HG02763 (cell line): ENCODE measurements around the gene BCL11A.
A peak's percentile ranks its signal among the peaks of the same experiment; 100 is the strongest.

Experiments
- ATAC-seq: cut with Tn5 transposase; IDR thresholded peaks from one replicate; pipeline ENCODE4 v1.9.1; 2021; ENCODE audit warnings: mild to moderate bottlenecking, moderate library complexity; ENCODE audit not compliant: unreplicated experiment

Gene BCL11A

DNA sequence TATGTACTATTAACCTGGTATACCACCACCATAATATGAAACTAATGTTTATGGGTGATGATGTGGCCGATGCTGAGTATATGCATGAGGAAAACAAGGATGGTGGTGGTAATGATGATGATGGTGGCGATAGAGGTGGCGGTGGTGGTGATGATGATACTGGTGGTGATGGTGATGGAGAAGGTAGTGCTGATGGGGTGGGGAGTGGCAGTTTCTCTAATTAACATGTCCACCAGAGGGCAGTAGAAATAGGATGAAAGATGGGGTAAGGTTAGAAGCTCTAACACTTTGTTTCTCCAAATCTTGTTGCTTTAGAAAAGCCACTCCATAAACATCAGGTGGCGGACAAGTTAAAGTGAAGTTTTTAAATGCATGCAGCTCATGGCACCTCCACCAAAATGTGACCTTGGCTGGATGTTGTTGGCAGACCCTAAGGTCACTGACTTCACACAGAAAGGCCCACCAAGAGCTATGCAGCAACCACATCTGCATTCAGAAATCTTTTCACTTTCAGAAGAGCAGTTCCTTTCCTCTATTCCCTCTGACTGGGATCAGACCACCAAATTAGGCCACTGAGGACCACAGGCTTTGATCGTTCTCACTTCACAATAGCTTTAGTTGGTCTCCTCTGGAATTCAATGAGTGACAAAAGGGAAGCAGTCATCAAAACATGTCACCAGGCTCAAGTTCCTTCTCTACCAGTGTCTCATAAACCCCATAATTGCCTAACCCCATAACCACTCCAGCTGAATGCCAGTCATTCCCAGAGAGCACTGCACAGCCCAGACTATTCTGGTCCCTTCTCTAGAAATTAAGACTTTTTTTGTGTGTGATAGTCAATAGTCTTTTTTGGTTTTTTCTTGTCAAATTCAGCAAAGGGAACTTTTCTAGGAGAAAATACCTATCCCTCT lies 7.5 kb upstream of the BCL11A start:
- no peak for ATAC-seq

DNA sequence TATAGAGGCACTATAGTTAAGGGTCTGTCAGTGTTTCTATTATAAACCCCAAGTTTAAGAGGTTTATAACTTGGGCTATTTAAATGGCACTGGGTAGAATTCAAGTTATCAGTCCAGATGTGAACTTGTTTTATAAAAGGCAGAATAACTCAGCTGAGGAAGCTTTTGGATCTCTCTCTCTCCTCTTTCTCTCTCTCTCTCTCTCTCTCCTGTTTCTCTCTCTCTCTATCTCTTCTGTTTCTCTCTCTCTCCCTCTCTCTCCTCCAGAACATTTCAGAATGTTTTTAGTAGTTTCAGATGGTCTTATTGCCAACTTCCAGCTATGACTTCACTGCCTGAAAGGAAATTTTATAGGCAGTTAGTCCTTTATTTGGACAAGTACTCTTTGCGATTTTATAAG lies 6.4 kb upstream of the BCL11A start:
- no peak for ATAC-seq

DNA sequence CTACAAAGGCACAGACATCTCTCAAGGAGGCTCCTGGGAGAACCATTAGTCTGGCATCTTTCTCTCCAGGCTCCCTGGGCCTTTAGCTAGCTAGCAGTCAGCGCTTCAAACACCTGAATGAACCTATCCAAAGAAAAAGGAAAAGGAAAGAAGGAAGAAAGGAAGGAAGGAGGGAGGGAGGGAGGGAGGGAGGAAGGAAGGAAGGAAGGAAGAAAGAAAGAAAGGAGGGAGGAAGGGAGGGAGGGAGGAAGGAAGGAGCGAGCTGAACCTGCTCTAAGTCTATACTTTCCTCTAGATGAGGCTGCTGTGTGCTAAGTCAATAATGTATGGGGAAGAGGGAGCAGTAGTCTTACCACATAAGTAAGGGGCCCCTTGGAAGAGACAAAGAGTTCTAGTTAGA lies 5.1 kb upstream of the BCL11A start:
- no peak for ATAC-seq

DNA sequence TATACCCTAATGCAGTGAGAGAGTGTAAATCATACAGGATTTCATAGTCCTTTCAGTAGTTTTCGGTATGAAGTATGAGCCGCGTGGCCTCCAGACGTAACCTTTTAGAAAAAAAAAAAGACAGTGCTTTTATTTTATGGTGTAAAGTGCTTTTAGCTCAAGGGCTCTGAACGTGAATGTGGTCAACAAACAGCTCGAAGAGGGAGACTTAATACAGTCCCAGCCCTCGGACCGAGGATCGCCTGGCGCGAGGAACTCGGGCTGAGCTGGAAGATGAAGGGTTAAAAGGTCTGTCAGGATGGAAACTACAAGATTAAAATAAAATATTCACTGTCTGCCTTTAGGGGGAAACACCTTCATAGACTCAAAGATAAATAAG lies 4.0 kb upstream of the BCL11A start:
- ATAC-seq, result no peak

DNA sequence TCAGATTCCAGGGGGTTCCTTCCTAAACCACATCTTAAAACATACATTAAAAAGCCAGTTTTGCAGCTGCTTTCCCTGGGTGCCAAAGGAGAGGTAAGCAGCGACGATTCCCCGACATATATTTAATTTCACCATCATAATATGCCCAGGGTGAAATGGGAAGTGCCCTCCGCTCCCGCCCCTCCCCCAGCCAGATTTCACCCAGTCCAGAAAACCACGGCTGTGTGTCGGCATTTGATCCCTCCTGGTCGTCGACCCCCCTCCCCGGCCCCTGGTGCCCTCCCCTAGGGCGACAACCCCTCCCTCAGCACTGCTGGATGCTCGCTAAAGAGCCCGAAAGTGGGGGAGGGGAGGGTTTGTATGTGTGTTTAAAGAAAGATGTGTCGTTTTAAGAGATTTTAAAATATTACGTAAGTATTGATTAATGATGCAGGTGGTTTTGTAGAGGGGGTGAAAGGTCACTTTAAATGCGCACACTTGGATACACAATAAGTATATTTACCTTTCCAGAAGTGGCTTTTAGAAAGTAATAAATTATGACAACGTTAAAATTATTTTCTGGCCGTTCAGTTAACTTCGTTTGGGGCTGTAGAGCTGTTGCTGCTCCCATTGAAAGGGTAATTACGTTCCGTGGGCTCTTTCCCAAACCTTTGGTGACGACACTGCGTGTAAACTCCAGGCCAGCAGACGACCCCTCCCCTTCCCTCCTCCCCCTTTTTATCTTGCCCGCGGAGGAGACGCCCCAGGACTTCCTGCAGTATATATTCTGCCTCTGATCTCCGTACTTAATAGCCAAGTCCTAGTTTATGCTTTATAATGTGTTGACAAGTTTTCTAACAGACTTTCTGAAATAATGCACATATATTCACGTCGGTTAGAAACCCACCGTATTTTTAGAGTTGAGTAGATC lies 3.4 kb upstream of the BCL11A start:
- no peak for ATAC-seq

DNA sequence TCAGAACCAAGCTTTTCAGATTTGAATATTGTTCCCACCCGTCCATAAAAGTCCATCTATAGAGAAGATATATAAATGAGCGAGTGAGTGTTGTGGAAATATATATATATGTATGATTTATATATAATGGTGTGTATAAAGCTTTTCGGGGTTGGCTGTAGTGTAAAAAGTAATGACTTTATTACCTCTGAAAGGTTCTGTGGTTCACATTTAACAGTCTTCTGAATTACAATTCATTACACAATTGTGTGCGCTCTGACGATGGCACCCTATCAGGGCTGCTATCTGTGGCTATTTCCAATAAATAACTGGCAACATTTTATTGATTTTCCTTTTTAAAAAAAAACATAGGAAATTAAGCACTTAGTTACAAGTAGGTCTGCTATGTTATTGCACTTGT lies 2.7 kb upstream of the BCL11A start:
- no peak for ATAC-seq

DNA sequence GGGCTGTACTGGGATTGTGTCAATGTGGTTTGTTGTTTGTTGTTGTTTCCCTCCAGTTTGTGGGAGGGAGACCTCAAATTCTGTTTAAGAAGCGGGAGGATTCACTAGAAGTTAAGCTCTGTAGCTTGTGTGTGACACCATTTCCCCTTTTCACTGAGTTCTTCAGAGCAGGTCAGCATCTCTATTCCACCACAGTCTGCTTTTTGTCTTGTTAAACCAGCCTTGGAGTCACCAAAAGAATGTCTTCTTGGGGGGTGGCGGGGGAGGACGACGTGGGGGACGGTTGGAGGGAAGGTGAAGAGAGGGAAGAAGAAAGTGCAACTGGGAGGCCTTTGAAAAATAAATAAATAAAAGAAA lies 2.3 kb upstream of the BCL11A start:
- ATAC-seq, result no peak

DNA sequence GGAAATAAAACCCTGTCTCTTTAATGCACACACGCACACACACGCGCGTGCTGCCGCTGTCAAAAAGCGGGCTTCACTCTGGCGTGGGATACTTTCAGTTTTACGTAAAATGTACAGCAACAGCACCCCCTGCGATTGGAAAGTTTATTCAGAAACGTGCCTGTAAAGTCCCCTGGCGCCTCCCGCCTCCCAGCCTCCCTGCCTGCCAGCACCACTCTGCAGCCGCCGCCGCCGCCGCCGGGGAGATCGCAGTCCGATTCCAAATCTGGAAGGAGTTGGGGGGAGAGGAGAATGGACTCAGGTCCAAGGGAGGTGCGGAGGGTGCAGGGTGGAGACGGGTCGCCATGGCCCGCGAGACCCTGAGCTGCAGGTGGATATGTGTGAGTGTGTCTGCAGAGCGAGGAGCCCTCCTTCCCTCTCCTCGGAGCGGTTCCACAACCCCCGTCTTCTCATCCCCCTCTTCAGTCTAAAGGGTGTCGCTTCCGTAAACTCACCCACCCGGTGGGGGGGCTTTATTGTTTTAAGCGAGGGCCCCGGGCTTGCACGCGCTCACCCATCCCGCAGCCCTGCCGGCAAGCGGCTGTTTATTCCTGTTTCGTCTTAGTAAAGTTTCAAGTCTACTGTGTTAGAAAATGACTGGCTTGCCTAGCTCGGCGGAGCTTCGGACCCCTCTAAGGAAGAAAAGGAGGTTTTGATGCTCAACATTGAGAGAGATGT lies 1.8 kb upstream of the BCL11A start:
- peak; percentile 38 for ATAC-seq

DNA sequence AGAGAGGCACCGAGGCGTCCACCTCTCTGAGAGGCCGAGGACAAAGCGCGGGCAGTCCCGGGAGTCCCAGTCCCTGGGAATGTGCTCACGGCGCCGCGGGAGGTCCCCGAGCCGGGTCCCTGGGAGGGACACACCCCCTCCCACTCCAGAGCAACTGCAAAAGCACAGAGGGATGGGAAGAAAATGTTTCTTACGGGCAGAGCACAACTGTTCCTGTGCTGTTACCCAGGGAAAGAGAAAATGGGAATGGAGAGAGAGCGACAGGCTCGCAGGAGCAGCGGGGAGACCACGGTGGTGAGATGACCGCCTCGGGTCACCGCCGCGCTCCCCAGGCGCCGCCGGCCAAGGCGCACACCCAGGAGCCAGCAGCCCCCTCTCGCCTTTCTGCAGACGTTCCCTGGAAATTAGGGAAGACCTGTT lies 1.2 kb upstream of the BCL11A start:
- ATAC-seq, result no peak

DNA sequence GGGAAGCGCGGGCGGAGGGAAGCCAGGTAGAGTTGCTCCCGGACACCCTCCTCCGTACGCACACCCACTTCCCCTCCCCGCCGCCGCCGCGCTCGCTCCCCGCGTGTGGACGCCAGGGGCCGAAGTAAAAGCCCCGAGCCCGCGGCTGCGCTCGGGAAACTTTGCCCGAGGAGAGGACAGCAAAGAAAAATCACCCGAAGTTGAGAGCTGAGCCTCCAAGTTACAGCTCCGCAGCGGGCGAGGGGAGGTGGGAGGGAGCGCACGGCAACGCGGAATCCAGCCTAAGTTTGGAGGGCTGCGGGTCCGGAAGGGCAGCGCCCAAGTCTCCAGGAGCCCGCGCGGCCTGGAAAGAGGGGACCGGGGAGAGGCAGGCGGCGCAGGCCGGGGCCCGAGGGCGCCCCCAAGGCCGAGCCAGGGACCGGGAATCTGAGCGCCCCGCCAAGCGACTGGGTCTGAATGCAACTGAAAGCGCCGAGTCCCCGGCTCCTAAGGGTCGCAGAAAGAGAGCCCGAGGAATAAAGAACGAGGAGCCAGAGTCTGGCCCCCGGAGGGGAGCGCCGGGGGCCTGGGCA lies 706 bp upstream of the BCL11A start:
- no peak for ATAC-seq

DNA sequence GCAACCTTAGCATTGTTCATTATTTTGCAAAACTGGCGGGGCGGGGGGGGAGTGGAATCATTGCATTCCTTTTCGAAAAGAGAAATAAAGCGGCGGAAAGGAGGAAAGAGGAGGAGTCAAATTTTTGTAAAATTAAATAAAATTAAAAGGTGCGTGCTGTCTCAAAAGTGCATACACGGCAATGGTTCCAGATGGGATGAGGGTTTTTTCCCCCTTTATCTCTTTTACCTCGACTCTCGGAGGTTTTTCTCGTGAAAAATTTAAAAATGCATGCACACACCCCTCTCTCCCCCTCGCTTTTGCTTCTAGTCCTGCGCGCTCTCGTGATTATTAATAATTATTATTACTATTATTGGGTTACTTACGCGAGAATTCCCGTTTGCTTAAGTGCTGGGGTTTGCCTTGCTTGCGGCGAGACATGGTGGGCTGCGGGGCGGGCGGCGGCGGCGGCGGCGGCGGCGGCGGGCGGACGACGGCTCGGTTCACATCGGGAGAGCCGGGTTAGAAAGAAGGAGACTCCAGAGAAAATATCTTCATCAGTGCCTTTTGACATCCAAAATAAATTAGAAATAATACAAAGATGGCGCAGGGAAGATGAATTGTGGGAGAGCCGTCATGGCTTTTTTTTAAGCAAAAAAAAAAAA lies 481 bp downstream of the BCL11A start:
- no peak for ATAC-seq

DNA sequence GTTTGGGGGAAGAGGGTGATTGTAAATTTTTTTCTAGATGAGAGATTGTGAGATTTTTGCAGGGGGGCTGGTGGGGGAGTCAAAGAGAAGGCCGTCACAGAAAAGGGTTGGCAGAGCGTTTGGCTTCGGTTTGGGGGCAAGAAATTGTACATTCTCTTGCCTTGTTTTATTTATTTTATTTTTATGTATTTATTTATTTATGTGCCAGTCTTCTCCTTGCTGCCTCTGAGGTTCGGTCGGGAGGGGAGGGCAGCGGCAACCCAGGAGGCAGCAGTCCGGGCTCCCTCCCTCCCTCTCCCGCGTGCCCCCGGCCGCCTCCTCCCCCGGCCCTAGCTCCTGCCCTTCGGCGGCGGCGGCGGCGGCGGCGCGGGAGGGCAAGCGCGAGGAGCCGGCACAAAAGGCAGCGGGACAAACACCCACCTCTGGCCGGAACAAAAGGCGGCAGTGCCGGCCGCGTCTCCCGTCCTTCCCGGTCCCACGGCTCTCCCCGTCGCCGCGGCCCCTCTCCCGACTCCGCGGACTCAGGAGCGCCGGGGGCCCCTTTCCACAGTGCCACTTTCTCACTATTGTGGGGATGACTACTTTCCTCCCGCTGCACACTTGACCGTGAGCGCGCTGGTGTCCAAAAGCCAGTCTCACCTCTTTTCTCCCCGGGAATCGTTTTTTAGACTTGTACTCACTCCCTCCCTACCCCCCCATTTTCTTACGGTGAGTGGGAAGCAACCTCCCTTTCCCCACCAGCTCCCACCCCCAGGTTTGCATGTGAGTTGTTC lies 1.2 kb downstream of the BCL11A start:
- no peak for ATAC-seq

DNA sequence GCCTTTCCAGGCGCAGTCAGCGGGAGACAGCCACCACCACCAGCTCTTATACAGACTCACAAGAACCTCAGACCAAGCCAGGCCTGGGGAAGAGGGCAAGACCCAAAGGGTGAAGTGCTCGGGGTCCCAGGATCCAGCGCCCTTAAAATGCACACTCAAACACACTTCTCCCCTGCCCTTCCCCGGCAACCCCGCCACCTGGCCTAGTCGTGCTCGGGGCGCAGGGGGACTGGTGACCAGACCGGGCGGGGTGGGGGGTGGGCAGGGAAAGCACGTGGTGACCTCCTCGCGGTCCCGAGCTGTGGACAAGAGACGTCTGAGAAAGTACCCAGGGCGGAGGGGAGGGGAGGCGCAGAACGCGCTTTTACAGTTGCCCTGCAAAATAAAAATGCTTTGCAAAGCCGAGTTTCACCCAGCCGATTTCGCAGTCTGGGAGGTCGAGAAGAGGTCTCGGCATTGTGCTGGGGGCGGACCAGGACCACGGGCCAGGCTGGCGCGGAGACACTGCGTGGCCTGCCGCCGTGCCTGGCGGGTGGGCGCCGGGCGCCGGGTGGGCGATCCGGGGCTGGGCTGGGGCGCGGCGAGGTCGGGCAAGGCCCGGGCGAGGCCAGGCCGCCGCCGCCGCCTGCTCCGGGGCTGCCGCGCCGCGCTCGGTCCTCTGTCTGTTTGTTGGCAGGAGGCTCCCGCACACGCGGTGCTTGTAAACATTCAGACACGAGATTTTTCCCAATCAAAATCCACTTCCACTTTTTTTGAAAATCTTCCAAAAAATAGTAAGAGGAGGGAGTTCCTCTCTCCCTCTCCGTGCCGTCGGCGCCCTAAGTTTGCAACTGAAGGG lies 2.0 kb downstream of the BCL11A start:
- no peak for ATAC-seq

DNA sequence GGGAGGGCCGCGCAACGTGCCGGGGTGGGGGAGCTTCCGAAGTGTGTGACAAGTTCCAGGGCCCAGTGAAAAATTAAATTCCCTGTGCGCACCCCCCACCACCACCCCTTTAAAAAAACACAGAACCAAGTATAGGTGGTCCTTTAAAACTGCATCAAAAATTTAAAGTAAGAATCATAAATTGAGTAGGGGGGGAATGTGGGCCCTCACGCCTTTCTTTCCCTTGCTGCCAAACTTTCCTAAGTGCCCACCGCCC lies 2.5 kb downstream of the BCL11A start:
- no peak for ATAC-seq

DNA sequence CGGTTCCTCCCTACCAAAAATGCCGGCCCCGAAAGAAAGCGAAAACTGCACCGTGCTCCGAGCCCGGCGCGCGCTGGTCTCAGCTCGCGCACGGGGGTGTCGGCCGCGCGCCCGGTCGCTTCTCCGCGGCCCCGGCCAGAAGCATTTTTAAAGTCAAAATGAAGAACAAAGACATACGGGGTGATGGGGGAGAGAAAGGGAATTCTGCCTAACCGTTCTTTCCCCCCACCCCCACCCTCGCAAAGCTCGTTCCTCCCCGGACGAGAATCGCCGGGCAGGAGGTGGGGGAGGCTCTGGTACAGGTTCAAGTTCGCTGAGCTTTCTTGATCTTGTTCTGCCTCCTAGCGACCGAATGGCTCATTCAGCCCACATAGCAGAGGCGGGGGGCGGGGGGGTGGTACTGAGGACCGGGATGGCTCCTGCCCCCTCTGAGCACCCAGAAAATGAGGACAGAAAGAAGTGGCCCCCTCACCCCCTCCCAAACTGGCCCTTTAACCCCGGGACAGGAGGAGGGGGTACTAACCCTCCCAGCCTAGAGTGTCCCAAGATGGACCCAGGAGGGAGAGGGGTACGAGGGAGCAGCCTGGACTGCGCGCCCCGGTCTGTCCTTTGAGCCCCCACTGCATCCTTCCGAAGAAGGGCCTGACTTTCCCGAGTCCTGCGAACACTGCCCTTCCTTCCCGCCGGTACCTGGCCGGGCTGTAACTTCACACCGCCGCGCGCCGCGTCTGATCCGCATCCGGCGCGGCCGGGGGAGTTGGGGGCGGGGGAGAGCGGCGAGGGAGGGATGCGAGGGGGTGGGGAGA lies 3.1 kb downstream of the BCL11A start:
- ATAC-seq, result peak; percentile 52

DNA sequence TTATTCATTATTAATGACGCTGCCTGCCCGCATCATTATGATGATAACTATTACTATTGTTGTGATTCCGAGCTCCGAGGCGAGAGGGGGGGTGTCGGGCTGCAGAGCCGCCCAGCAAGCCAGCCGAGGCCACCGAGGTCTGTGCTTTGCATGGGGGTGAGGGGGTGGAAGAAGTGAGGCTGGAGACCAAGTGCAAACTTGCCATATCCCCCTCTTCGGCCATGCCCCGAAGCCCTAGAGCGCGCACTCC lies 3.6 kb downstream of the BCL11A start:
- ATAC-seq, result no peak

DNA sequence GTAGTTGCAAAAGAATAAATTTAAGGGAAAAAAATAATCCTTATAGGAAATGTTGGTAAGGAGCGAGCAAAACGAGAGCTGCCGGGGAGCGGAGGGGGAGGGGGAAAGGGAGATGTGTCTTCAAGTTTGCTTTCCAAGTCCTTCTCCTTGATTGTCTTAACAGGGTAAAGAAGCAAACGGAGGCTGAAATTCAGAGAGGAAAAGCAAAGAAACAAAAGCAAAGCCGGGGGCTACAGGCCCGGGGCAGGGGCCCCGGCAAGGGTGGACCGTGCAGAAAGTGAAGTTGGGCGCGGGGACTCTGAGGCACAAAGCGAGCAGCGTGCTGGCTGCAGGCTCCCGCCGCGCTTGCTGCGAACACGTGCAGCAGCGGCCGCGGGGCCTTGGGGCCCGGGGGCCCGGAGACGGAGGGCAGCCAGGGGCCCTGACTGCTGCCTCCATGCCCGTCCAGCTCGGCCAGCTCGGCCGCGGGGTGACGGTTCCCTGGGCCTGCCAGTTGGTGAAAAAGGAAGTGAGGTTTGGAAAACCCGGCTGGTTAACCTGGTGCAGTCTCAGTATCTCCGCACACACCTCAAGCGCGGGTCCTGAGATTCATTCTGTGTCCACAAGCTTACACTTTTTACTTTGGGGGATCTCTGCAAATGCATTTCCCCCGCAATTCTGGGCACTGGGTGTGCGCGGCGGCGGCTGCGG lies 4.1 kb downstream of the BCL11A start:
- no peak for ATAC-seq

DNA sequence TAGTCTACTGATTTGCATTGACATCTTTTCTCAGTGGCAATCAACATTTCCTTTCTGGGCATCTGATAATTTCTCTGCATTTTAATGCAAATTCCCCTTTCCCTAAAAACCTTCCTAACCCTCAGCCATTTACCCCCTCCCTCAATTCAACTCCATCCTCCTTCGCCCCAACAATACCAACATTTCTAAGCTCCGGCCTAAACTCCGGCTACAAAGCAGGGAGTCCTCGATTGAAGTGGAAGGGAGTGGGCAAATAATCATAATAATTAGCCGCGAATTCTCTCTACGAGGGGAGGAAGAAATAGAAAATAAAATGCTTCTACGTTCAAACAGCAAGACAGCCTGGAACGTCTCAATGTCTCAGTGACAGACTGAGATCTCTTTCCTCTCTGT lies 4.6 kb downstream of the BCL11A start:
- no peak for ATAC-seq
